VCaP (cell line): ENCODE measurements around the gene DNMT3A.

ENCODE experiments used
- H3K27ac ChIP-seq: fragments of 450-650 bp; 2 replicates; pipeline ENCODE4 v1.5.1; 2017
- TF ChIP-seq, protein P1 (sequence below): fragments of 450-650 bp; conservative IDR thresholded peaks from 2 replicates; pipeline ENCODE4 v1.5.1; 2017; ENCODE audit warnings: mild to moderate bottlenecking, moderate library complexity

DNMT3A gene

DNA sequence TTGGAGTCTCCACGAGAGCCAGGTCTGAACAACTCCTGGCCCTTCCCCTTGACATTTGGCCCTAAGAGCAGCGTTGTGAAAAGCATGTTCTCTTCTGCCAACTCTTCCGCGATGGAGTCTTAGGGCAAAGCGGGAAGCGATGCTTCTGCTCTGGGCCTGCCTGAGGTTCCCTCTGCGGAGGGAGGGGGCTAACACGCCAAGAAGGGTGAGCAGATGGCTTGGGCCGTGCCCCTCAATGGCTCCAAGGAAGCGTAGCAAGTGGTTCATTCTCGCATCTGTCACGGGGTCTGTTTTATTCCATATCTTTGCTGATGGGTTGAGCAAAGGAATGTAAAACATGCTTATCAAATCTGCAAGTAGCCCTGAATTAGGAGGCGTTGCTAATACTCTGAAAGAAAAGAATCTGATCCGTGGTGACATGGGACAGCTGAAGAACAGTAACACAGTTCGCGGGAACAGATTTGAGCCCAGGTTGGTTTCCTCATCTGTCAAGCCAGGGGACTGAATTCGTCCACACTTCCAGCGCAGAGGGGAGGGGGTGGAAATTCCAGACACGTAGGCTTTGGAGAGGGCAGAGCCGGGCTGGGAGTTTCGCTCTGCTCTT, 38.0 kb downstream of the DNMT3A start:
- H3K27ac ChIP-seq: no peak overlapping the region
- TF ChIP-seq, protein P1, sequence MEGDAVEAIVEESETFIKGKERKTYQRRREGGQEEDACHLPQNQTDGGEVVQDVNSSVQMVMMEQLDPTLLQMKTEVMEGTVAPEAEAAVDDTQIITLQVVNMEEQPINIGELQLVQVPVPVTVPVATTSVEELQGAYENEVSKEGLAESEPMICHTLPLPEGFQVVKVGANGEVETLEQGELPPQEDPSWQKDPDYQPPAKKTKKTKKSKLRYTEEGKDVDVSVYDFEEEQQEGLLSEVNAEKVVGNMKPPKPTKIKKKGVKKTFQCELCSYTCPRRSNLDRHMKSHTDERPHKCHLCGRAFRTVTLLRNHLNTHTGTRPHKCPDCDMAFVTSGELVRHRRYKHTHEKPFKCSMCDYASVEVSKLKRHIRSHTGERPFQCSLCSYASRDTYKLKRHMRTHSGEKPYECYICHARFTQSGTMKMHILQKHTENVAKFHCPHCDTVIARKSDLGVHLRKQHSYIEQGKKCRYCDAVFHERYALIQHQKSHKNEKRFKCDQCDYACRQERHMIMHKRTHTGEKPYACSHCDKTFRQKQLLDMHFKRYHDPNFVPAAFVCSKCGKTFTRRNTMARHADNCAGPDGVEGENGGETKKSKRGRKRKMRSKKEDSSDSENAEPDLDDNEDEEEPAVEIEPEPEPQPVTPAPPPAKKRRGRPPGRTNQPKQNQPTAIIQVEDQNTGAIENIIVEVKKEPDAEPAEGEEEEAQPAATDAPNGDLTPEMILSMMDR: no peak

DNA sequence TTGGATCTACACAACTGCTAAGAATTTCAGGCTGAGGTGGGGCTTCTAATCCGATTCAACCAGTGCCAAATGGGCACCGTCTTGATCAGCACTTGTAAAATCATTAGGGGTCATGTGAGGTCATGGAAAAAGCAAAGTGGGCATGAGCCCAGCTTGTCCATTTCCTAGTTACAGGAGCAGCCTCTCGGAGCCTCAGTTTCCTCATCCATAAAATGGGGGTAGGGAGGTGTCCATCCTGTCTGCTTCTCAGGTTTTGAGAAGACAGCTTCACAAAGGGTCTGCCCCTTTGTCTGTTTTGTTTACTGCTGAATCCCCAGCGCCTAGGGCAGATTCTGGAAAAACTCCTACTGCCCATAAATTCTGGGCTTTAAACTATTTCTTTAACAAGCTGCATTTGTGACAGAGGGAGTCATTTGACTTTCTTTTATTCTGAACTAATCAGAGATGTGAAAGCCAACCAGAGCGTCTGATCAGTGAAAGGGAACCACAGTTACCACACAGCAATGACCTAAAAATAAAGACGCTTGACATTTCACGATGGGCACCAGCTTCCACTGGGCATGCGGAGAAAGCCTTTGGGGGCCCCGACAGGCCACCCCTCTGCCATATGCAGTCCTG, 38.9 kb downstream of the DNMT3A start:
- TF ChIP-seq, protein P1: no peak

DNA sequence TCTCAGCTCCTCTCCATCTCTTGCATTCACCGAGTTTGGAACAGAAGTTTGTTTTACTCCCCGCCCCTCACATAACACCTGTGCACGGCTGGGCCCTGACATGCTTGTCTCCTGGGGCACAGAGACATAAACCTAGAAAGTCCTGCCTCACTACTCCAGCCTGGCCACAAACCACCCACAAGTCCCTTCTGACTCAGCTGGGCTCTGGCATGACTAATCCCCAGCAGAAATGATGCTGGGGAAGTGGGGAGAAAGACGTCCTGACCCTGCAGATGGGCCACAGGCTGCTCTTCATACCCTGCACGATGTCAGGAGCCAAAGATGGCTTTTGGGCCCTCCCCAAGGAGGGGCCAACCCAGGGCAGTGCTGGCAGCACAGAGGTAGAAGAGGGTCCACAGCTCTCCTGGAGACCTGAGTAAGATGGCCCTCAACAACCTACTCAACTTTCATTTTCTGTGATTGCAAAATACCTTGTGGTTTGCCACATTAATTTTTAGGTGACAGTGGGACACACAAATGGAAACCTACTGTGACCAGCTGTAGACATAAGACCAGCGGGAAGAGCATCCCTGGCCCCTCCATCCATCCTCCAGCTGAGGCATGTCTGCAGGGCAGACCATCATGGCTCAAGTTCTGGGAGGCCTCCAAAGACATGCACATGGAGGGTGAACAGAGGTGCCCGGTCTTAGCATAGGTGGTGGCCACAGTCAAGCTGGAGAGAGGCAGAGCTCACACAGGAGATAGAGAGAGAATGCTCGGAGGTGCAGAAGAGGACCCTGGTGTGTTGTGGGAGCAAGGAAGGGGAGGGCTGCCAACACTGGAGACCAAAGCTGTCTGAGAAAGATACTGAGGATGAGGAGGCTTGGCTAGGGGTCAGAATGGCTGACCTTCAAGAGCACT, 40.0 kb downstream of the DNMT3A start:
- TF ChIP-seq, protein P1: no peak
- no peak overlapping the region for H3K27ac ChIP-seq

More for the DNA sequence above, 38.9 kb downstream of the DNMT3A start:
- H3K27ac ChIP-seq: no peak overlapping the region

DNA sequence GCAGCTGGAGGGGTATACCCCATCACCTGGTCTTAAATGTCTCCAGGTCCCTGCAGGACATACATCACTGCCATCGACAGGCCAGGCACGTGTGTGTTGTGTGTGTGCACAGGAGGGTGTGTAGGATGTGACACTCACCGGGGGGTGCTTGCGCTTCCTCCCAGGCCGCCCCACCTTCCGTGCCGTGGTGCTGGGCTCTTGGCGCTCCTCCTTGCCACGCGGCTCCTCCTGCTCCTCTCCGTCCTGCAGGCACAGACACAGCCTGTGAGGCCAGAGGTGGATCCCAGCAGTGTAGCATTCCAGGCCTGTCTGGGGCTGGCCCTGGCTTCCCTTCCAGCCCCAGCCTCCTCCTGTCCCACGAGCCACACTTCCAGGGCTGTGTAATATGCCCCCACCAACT, 41.7 kb downstream of the DNMT3A start:
- H3K27ac ChIP-seq: no peak overlapping the region
- TF ChIP-seq, protein P1: no peak

DNA sequence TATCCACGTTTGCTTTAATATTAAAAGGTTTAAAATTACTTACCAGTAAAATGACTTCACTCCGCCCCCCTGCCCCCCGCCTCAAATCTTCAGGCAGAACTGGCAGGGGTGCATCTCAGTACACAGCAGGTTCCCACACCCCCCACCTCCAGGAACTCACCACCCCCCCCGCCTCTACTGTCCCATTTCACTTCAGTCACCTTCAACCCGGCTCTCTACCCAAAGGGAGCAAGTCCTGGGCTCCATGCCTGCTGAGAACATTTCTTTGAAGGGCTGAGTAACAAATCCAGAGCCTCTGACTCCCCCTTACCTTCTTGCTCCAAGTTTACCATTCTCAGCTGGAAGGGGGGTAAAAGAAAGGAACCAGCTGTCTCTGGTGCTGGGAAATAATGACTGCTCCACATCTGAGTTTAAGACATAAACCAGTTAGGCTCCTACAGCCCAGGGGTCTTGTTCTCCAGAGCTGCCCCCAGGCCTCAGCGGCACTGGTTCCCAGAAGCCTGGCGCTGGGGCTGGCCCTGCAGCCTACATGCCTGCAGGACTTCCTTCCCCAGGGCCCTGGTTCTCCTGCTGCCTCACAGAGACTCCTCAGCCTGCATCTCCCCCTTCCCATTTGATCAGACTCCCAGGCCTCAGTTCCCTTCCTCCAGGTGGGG, 42.8 kb downstream of the DNMT3A start:
- H3K27ac ChIP-seq: no peak overlapping the region
- TF ChIP-seq, protein P1: no peak

DNA sequence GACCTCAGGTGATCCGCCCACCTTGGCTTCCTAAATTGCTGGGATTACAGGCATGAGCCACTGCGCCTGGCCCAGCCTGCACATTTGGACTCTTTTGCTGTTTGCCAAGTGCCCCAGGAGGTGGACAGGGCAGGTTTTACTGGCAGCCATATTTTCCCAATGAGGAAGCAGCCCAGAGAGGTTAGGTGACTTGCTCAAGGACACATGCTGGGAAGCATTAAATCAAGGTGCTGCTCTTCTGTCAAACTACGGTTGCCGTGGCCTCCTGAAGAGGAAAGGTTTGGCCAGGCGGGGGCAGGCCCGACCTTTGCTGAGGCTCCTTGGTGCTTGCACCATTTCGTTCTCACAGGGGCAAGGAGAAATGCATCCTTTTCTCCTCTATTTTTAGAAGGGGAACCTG, 44.0 kb downstream of the DNMT3A start:
- TF ChIP-seq, protein P1: peak; percentile 19; the same call in 1 of the 2 replicates
- H3K27ac ChIP-seq: no peak overlapping the region

DNA sequence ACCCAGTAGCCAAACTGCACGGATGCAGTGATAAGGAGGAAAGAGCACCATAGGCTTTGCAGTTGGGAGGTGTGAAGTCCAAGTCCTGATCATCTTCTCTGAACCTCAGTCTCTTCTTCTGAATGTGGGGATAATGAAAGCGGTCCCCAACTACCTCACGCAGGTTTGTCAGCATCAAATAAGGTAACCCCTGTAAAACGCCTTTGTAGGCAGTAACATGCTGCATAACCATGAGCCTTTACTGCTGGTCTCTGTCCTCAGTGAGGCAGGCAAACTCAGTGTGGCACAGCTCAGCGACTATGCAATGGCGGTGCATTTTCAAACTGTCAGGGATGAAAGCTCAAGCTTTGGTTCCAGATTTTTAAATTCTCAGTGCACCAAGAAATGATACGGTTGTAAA, 46.1 kb downstream of the DNMT3A start:
- H3K27ac ChIP-seq: peak overlapping the region; percentile 69
- TF ChIP-seq, protein P1: no peak
